Endothelial cell of umbilical vein (primary cell): ENCODE results near the gene ZNF689. TPM values are rescaled to one million over a fixed set of nuclear protein-coding genes. Genes with fewer than 3 reads are reported as not detected.

Experiments used
- BruUV-seq: library from RNA; stranded (reverse); fragments of 400-500 nt; replicated peaks from 2 replicates; lab custom pipeline; 2021; lab: Mats Ljungman, UMichigan
- CTCF ChIA-PET: fragments of 300-600, 350-600 bp; sonication (Branson Sonifier 250); formaldehyde crosslinking; loops from one replicate; lab custom pipeline; 2021; ENCODE audit warnings: antibody characterized with exemption, inconsistent platforms; lab: Charles Lee
- POLR2A ChIA-PET: fragments of 300-600, 350-600 bp; sonication (Branson Sonifier 250); formaldehyde crosslinking; loops from one replicate; lab custom pipeline; 2021; ENCODE audit warnings: antibody characterized with exemption, inconsistent platforms; lab: Charles Lee
- DNase-seq: peaks from one replicate; pipeline ENCODE4 v3.0.0-alpha.2; 2011; ENCODE audit warnings: low read depth, low spot score
- FAIRE-seq: peaks from 2 replicates; lab custom pipeline; 2011; peaks lifted over from hg19 to GRCh38; lab: Jason Lieb, UNC
- H2AFZ ChIP-seq: 2 replicates; pipeline ENCODE4 v1.6.0; 2012; ENCODE audit warnings: low read depth, low read length, control low read depth, inconsistent platforms
- H3K27ac ChIP-seq: 2 replicates; pipeline ENCODE4 v1.5.1; 2011; ENCODE audit warnings: low read depth, mild to moderate bottlenecking, control low read depth, low read length, moderate library complexity; ENCODE audit not compliant: insufficient read depth
- H3K27me3 ChIP-seq, 2 experiments: 2 replicates each; pipeline versions ENCODE4 v1.6.0 to v1.6.1; 2011; ENCODE audit warnings: low read length in 2 of 2, mixed read lengths in 1 of 2; ENCODE audit not compliant: control insufficient read depth in 2 of 2, insufficient read depth in 2 of 2
- H3K36me3 ChIP-seq, 2 experiments: 2 replicates in 1 of 2; 3 replicates in 1 of 2; pipeline ENCODE4 v1.5.1; 2011; ENCODE audit warnings: low read length in 2 of 2, mild to moderate bottlenecking in 1 of 2, moderate library complexity in 1 of 2; ENCODE audit not compliant: control insufficient read depth in 2 of 2, insufficient read depth in 2 of 2; ENCODE audit errors: extremely low read depth in 1 of 2
- H3K4me1 ChIP-seq: 3 replicates; pipeline ENCODE4 v1.5.1; 2011; ENCODE audit warnings: mild to moderate bottlenecking, low read length; ENCODE audit not compliant: control insufficient read depth, insufficient read depth; ENCODE audit errors: extremely low read depth
- H3K4me2 ChIP-seq: 2 replicates; pipeline ENCODE4 v1.6.1; 2011; ENCODE audit warnings: low read length, control low read depth, mixed read lengths; ENCODE audit not compliant: insufficient read depth
- H3K4me3 ChIP-seq, 3 experiments: fragments of 200-600 bp in 1 of 3; sonication (generic), shearing (Covaris generic) in 1 of 3; replicated peaks in 1 of 3; 2 replicates each; pipeline ENCODE4 v1.5.1; 2011 to 2016; ENCODE audit warnings: control low read depth in 3 of 3, low read length in 3 of 3, mild to moderate bottlenecking in 2 of 3, inconsistent platforms in 1 of 3, low read depth in 1 of 3, moderate library complexity in 1 of 3; ENCODE audit not compliant: insufficient read depth in 1 of 3
- H3K79me2 ChIP-seq: 2 replicates; pipeline ENCODE4 v1.6.0; 2012; ENCODE audit warnings: low read length, inconsistent platforms; ENCODE audit not compliant: control insufficient read depth, insufficient read depth
- H3K9ac ChIP-seq: replicated peaks from 2 replicates; pipeline ENCODE3; 2011; ENCODE audit warnings: low read length, control low read depth; ENCODE audit not compliant: insufficient read depth; ENCODE audit errors: extremely low read depth
- H3K9me1 ChIP-seq: replicated peaks from 3 replicates; pipeline ENCODE4 v1.6.0; 2011; ENCODE audit warnings: mild to moderate bottlenecking, low read length; ENCODE audit not compliant: control insufficient read depth, insufficient read depth; ENCODE audit errors: extremely low read depth
- H3K9me3 ChIP-seq: replicated peaks from 2 replicates; pipeline ENCODE4 v1.5.1; 2012; ENCODE audit warnings: low read length, inconsistent platforms; ENCODE audit not compliant: control insufficient read depth, insufficient read depth
- H4K20me1 ChIP-seq: replicated peaks from 2 replicates; pipeline ENCODE3; 2011; ENCODE audit warnings: mild to moderate bottlenecking, low read length; ENCODE audit not compliant: control insufficient read depth, insufficient read depth; ENCODE audit errors: extremely low read depth
- EZH2 ChIP-seq: IDR thresholded peaks from 2 replicates; pipeline ENCODE4 v1.6.1; 2012; ENCODE audit warnings: borderline replicate concordance, low read depth, mild to moderate bottlenecking, moderate library complexity, low read length, inconsistent platforms; ENCODE audit not compliant: severe bottlenecking
- FOS ChIP-seq: IDR thresholded peaks from 2 replicates; pipeline ENCODE4 v1.6.1; 2011; ENCODE audit warnings: mild to moderate bottlenecking, low read length, moderate library complexity, borderline replicate concordance; ENCODE audit not compliant: insufficient read depth
- POLR2A ChIP-seq: IDR thresholded peaks from 2 replicates; pipeline ENCODE4 v1.6.1; 2012; ENCODE audit warnings: low read depth, mild to moderate bottlenecking, control low read depth, low read length
- POLR2AphosphoS5 ChIP-seq: IDR thresholded peaks from 2 replicates; pipeline ENCODE4 v1.6.1; 2012; ENCODE audit warnings: low read depth, mild to moderate bottlenecking, control low read depth, low read length, moderate library complexity; ENCODE audit not compliant: insufficient read depth
- dilution Hi-C: fragments of 300-500 bp; cut with MboI; formaldehyde crosslinking; loops from one replicate; pipeline ENCODE4 v1.15.0; 2019; ENCODE audit warnings: low sequenced_read_pairs; ENCODE audit not compliant: extremely low pct_ligation_motif_present
- intact Hi-C: fragments of 100-400 bp; cut with micrococcal nuclease; formaldehyde crosslinking; loops from one replicate; pipeline ENCODE4 v1.10.0; 2022
- polyA plus RNA-seq, 4 experiments: library from polyadenylated mRNA; depleted of rRNA in 3 of 4; stranded (reverse) in 3 of 4; unstranded in 1 of 4; fragments of >200 nt; gene quantifications; 2 replicates each; pipeline versions ENCODE4 v1.2.1 to v1.2.3, GENCODE V29; 2011 to 2012; ENCODE audit warnings: missing spikeins in 1 of 4
- total RNA-seq: library from RNA; stranded (reverse); gene quantifications from 2 replicates; pipeline ENCODE4 v1.2.3, GENCODE V29; 2021
- TF ChIP-seq, protein P1 (sequence below), 2 donors: IDR thresholded peaks; 1 replicate in 1 of 2; 2 replicates in 1 of 2; pipeline ENCODE4 v1.5.1; 2011; ENCODE audit warnings: low read length in 2 of 2, mild to moderate bottlenecking in 2 of 2, moderate library complexity in 2 of 2, control low read depth in 1 of 2, inconsistent platforms in 1 of 2, low read depth in 1 of 2; ENCODE audit not compliant: insufficient read depth in 1 of 2; ENCODE audit errors: extremely low read depth in 1 of 2
- TF ChIP-seq, protein P2 (sequence below): IDR thresholded peaks from 2 replicates; pipeline ENCODE4 v1.6.1; 2011; ENCODE audit not compliant: insufficient read depth, insufficient read length

ZNF689 gene
- total and polyA plus RNA-seq, 2 donors (not counting 3 experiments of a cell fraction or from before 2014, with no cell fraction given), result 7.5 to 8.4 TPM

DNA sequence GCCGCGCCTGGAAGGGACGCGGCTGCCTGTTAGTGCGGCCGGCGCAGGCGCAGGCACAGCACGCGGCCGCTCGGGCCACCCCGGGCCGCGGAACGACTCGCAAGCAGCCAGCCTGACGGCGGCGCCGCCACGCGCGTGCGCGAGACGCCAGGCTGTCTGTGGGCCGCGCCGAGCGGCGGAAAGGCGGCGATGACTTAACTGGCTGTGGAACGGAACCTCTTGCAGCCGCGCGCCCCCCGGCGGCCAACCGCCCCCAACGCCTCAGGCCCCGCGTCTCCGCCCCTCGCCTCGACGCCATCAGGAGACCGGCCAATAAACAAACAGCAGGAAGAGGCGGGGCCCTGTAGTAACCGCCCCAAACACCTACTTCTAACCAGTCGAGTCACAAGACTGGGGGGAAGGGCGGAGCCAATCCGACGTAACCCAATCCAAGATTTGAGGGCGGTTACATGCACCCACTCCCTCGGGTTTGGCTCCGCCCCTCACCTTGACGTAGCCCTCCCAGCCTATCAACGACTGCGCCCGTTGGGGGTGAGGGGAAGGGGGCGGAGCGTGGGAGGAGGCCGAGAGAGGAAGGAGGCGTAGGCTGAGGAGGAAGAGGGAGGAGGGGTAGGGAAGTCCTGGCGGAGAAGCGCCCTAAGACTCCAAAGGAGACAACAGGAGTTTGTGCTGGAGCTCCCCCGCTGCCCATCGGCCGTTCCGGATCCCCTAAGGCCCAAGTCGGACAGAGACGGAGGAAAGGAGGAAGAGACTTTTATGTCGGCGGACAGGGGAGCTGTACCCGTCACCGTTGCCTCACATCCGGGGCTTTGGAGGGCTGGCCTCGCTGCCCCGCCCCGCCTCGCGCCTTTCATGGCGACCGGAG, 47.9 kb upstream of the ZNF689 start, which contains the start of gene FBRS:
FBRS (plus strand) TSS at position 566 of the 865 bp plus-strand sequence. CDS start 1,088 bp downstream, outside the sequence.
- peaks cover 21% of the 10 kb centered on the region for H3K4me1 ChIP-seq
- DNase-seq, result peak; percentile 100
- peaks cover 35% of the 10 kb centered on the region for H3K79me2 ChIP-seq
- peak within 1 kb of the TSS; percentile 98 for H3K9ac ChIP-seq
- no peaks in the 10 kb centered on the region for H4K20me1 ChIP-seq
- CTCF ChIA-PET, result interaction anchor here (1.0 to 2.5 kb wide), 7 partner anchors 8 to 228 kb away, joined by 3 to 26 read pairs (median 6); partner anchors contain the start of genes DCTPP1 and PRR14
- peak within 1 kb of the TSS; percentile 28 for H3K4me2 ChIP-seq
- peak within 1 kb of the TSS; percentile 40 to 90 (median 59) for H3K4me3 ChIP-seq
- BruUV-seq, result no TSS peak
- peak; percentile 99 for FAIRE-seq
- H2AFZ ChIP-seq, result peak within 1 kb of the TSS; percentile 58
- H3K9me1 ChIP-seq, result no peaks in the 10 kb centered on the region
- dilution Hi-C loops, result no loop called here
- H3K9me3 ChIP-seq, result no peaks in the 10 kb centered on the region
- peaks cover 11 to 44% of the 10 kb centered on the region in 2 experiments for H3K36me3 ChIP-seq
- TF ChIP-seq POLR2AphosphoS5 (peak; percentile 76), POLR2A (peak; percentile 87), EZH2 (no peak), FOS (peak; percentile 40)
- TF ChIP-seq, protein P1, sequence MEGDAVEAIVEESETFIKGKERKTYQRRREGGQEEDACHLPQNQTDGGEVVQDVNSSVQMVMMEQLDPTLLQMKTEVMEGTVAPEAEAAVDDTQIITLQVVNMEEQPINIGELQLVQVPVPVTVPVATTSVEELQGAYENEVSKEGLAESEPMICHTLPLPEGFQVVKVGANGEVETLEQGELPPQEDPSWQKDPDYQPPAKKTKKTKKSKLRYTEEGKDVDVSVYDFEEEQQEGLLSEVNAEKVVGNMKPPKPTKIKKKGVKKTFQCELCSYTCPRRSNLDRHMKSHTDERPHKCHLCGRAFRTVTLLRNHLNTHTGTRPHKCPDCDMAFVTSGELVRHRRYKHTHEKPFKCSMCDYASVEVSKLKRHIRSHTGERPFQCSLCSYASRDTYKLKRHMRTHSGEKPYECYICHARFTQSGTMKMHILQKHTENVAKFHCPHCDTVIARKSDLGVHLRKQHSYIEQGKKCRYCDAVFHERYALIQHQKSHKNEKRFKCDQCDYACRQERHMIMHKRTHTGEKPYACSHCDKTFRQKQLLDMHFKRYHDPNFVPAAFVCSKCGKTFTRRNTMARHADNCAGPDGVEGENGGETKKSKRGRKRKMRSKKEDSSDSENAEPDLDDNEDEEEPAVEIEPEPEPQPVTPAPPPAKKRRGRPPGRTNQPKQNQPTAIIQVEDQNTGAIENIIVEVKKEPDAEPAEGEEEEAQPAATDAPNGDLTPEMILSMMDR (IDR thresholded peaks at IDR 0.05; ENCODE audit: extremely low read depth in 1 of 2, insufficient read depth in 1 of 2, low read depth in 1 of 2, low read length in 2 of 2), result peak; percentile 91 to 98
- TF ChIP-seq, protein P2, sequence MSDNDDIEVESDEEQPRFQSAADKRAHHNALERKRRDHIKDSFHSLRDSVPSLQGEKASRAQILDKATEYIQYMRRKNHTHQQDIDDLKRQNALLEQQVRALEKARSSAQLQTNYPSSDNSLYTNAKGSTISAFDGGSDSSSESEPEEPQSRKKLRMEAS, result no peak
- intact Hi-C loops, result loop anchor here (1.0 to 10.0 kb wide), 10 partner anchors 8 to 593 kb away; partner anchors contain the start of genes ALDOA, FBXL19, PRR14 and TBC1D10B
- peak within 1 kb of the TSS; percentile 96 for H3K27ac ChIP-seq
- POLR2A ChIA-PET, result interaction anchor here (0.9 to 1.2 kb wide), 4 partner anchors 8 to 147 kb away, joined by 3 to 5 read pairs (median 4); partner anchors contain the start of gene SRCAP
- H3K27me3 ChIP-seq, result no peaks in the 10 kb centered on the region
